ENCODE results near the gene ELFN1. TPM values are rescaled to one million over a fixed set of nuclear protein-coding genes. Genes with fewer than 3 reads are reported as not detected.
"Not testable (repeated sequence)": the region's sequence is repeated elsewhere in the genome, so short reads cannot be mapped to it uniquely, and the experiment has no call there.

The ELFN1 gene
- polyA plus RNA-seq, 4 donors = 10.8 to 17.3 (median 11.6) TPM

DNA sequence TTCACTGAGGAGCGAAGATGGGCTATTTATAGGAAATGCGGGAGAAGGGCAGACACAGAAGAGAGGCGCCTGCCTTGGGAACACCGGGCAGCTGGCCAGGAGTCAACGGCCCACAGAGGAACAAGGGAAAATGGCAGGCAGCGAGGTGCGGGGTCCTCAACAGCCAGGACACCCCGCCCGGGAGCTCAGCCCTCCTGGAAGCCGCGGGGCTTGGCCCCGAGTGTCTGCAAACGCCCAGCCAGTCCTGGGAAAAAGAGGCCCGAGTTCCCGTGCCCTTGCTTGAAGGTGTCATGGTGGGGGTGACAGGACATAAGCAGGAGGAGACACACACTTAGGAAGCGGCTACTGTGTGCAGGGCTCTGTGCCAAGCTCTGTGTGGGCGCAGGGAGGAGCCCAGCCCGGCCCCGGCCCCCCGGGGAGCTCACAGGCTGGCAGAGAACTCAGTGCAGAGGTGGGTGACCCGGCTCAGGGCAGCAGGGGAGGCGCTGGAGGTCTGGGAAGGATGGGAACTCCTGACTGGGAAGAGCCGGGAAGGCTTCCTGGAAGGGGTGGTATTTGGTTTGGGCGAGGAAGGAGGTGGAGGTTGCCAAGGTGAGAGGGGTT lies 79.9 kb downstream of the ELFN1 start:
- no peak for DNase-seq (ENCODE audit: low read depth in 4 of 4, low spot score in 3 of 4)

DNA sequence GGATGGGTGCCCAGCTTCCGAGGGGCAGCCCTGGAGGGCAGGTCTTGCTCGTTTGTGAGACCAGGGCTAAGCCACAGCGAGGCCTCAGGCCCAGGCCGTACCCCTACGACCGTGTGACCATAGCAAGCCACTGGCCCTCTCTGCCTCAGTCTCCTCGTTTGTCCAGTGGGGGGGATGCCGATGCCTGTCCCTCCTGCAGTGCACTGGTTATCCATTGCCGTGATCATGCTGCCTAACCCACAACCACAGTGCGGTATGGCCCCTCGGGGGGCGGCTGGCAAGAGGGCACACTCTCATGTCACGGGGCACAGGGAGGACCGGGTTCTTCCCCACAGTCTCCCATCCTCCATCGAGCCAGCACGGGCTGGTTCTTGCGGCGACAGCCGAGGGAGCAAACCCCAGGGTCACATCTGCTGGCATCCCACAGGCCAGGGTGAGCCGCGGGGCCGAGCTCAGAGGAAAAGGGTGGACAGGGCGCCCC lies 80.5 kb downstream of the ELFN1 start:
- DNase-seq (ENCODE audit: low read depth in 4 of 4, low spot score in 3 of 4) = no peak

DNA sequence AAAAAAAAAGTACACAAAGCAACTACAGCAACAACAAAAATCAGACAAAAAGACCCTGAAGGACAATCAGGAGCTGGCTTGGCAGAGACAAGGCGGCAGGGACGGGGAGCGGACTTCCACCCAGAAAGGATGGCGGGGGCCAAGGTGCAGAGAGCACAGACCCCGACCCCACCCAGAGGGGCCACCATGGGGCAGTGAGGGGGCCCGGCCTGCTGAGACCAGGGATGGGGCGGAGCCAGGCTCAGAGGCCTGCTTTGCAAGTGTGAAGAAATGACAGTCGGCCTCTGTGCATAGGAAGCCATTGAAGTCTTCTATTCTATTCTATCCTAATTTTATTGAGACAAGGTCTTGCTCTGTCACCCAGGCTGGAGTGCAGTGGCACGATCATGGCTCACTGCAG lies 82.0 kb downstream of the ELFN1 start:
- DNase-seq (ENCODE audit: low read depth in 4 of 4, low spot score in 3 of 4) = no peak

DNA sequence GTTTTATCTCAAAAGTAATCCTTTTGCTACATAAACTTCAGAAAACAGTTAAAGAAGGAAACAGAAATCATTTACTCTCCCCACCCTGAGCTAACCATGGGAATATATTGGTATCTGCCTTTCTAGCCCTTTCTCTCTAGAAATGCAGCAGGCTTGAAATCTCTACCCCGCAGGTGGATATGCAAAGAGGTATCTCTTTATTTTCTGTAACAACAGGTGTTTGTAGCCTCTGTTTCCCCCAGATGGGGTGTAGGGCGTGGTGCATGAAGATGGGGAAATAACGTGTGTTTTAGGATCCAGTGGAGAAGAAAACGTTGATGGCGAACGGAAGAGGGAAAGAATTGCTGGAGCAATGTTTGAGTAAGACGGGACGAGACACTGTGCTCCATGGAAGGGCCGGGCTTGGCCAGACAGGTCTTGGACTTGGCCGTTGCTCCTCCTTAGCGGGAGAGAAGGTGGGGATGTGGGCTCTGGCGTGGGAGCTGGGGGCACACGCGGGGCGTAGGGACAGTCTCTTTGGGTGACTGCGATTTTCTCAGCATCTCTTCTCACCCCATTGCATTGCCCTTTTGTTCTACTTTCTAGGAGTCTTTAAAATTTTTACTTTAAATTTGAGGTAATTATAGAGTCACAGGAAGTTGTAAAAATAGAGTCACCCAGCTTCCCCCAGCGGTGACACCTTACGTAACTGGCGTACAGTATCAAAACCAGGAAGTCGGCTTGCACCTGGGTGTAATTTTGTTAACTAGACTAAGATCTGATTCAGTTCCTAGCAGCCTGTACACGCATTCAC lies 82.9 kb downstream of the ELFN1 start:
- no peak for DNase-seq (ENCODE audit: low read depth in 4 of 4, low spot score in 3 of 4)

DNA sequence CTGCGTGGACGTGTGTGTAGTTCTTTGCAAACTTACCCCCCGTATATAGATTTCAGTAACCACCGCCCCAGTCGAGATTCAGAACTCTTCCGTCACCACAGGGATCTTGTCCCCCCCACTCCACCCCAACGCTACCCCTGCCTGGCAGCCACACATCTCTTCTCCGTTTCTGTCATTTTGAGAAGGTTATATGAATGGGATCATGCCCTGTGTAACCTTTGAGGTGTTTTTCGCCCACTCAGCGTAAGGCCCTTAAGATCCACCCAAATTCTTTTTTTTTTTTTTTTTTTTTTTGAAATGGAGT lies 83.4 kb downstream of the ELFN1 start:
- no peak for DNase-seq (ENCODE audit: low read depth in 4 of 4, low spot score in 3 of 4)

DNA sequence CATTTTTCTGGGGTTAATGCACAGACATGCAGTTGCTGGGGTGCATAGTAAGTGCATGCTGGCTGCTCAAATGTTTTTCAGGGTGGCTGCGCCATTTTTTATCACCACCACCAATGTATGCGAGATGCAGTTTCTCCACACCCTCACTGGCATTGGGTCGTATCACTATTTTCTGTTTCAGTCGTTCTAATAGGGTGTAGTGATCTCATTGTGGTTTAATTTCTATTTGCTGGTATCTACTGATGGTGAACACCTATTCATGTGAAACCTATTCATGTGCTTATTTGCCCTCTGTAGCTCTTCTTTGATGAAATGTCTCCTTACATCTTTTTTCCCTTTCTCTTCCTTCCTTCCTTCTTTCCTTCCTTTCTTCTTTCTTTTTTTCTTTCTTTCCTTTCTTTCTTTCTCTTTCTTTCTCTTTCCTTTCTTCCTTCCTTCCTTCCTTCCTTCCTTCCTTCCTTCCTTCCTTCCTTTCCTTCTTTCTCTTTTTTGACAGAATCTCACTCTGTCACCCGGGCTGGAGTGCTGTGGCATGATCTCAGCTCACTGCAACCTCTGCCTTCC lies 84.3 kb downstream of the ELFN1 start:
- no peak for DNase-seq (ENCODE audit: low read depth in 4 of 4, low spot score in 3 of 4)

DNA sequence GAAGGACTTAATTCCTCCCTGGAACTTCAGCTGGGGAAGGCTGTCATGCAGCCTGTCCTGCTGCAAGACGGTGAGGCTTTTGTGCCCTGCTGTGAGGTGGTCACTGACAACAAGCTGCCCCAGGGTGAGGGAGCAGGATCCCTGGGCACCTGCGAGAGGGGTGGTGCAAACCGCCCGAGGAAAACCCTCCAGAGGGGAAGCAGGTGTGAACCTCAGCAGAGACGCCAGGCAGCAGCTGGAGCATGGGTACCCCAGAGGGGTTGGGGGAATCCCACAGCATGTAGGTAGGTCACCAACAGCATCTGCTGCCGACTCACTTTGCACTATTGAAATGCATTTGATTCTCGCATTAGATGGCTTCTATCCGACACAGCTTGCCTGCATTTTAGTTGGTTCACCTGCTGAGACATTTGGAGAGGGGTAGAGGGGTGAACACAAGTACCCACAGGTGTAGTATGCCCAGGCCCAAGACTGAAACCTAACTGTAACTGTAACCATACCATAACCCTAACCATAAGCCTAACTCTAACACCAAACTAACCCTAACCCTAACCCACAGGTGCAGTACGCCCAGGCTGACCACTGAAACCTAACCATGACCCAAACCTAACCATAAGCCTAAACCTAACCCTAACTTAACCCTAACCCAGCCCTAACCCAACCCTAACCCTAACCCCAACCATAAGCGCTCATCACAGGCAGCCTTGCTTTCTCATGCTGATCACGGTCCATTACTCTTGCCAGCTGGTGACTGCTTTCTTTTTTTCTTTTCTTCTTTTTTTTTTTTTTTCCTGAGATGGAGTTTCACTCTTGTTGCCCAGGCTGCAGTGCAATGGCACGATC lies 85.9 kb downstream of the ELFN1 start:
- DNase-seq (ENCODE audit: low read depth in 4 of 4, low spot score in 3 of 4) = no peak

DNA sequence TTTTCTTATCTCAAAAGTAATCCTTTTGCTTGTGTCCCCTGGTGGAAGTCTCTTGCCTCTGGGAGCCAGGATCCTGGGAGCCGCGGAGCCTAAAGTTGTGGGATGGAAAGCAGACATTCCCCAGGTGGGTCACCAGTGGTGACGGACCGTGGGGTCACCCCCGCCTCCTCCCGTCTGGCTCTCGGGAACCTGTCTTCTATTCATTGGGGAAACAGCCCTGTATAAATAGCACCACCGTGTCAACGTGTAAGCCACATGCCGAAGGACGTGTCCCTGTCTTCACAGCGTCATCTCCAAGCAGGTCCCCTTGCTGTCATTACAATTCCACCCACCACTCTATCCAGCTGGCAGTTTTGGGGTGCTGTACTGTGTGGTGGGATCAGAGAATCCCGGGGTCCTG lies 87.5 kb downstream of the ELFN1 start:
- no peak for DNase-seq (ENCODE audit: low read depth in 4 of 4, low spot score in 3 of 4)

DNA sequence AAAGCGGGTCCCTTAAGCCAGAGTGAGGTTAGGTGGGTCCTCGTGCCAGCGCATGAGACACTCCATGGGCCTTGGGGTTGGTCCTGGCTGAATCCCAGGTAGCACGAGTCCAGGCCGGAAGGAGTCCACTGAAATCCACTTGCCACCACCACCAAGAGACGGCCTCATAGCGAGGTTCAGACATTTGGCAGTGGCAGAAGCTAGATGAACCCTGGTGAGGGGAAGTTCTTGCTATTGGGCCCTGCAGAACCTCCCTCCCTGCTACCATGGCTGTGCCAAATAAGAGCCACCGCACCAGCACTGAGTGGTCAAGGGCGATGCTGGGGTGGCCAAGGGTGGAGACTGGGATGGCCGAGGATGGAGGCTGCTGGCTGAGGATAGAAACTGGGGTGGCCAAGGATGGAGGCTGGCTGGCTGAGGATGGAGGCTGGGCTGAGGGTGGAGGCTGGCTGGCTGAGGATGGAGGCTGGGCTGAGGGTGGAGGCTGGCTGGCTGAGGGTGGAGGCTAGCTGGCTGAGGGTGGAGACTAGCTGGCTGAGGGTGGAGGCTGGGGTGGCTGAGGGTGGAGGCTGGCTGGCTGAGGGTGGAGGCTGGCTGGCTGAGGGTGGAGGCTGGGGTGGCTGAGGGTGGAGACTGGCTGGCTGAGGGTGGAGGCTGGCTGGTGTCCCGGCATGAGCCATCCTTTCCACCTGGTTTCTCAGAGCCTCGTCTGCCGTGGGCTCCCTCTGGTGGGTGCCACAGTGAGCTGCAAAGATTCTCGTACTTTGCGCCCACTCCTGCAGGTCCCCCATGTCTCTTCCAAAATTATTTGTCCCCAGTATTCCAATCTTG lies 88.2 kb downstream of the ELFN1 start:
- no peak for DNase-seq (ENCODE audit: low read depth in 4 of 4, low spot score in 3 of 4)

DNA sequence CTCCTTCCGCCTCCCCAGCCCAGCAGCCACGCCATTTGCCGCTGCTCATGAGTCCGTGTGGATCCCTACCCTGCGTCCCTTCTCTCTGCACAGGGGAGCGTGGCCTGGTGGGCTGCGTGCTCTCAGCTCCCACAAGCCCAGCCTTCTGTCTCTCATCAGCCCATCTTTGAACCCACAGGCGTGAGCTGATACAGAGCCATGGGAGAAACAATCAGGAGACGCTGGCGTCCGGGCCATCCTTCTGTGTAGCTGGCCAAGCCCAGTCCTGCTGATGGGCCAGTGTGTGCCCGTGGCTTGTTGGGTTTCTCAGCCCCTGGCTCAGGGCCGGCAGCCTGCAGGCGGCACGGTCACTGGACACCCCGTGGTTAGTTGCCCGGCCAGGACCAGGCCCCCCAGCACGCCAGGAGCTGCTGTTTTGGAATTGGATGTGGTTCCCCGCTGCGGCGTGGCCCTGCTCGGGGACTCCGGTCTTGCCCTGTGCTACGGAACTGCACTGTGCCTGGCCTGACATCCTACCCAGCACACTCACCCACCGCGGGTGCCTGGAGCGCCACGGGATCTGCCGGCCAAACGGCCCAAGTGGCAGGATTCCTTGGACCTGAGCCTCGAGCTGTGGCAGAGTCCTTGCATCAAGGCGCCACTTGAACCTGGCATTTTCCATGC lies 88.9 kb downstream of the ELFN1 start:
- DNase-seq (ENCODE audit: low read depth in 4 of 4, low spot score in 3 of 4) = no peak

DNA sequence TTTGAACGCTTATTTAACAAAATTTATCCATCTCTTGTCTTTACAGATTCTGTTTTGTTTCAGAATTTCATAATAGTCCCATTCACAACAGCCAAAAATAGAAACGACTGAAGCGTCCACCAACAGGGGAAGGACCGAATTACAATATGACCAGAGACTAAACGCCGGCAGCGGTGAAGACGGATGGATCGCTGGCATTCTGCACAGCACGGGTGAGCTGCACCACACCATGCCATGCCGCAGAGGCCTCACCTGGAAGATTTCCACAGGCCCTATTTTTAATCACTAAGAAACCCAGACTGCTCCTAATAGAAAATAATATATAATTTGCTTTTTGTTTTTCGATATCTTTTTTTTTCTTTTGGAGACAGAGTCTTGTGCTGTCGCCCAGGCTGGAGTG lies 91.0 kb downstream of the ELFN1 start:
- DNase-seq (ENCODE audit: low read depth in 4 of 4, low spot score in 3 of 4) = no peak

DNA sequence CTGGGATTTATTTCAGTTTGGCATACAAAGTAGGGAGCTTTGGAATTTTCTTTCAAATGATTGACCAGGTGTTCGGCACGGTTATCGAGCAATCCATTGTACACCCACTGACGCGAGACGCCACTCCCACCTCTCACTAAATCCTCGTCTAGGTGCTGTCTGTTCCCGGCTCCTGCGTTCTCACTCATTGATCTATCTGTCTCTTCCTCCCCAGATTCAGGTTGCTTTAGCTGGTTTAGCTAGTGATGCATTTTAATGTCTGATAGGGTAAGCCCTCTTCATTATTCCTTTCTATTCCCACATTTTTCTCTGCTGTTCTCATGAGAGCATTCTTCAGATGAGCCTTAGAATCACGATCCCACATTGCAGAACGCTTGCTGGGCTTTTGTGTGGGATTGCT lies 91.7 kb downstream of the ELFN1 start:
- no peak for DNase-seq (ENCODE audit: low read depth in 4 of 4, low spot score in 3 of 4)

DNA sequence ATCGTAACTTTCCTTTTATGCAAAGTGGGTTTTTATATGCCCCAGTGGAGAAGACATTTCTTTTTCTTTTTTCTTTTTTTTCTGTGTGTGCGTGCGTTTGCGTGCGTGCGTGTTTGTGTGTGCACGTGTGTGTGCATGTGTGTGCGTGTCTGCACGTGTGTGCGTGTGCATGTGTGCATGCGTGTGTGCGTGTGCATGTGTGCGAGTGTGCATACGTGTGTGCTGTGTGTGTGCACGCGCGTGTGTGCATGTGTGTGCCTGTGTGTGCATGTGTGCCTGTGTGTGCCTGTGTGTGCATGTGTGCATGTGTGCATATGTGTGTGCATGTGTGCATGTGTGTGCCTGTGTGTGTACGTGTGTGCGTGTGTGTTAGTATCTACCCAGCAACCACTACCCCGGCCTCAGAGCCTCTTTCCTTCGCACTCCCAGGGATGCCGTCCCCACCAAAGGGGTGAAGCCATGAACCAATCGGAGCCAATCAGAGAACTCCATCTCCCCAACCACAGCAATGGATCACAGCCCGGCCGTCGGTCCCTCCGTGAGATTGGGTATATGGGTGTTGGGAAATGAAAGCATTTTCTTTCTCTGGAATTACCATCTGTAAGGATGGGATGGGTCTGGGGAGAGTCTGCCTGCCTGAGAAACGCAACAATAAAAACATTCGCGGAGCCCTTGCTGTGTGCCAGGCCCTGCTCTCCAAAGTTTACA lies 92.3 kb downstream of the ELFN1 start:
- no peak for DNase-seq (ENCODE audit: low read depth in 4 of 4, low spot score in 3 of 4)

DNA sequence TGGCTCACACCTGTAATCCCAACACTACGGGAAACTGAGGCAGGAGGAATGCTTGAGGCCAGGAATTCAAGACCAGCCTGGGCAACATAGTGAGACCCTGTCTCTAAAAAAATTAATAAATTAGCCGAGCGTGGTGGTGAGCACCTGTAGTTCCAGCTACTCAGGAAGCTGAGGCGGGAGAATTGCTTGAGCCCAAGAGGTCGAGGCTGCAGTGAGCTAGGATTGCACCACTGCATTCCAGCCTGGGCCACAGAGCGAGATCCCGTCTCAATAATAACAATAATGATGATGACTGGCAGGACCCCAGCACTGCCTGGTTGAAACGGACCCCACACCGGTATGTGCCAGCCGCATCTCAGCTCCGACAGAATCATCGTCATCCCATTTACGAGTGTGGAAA lies 93.0 kb downstream of the ELFN1 start:
- no peak for DNase-seq (ENCODE audit: low read depth in 4 of 4, low spot score in 3 of 4)

DNA sequence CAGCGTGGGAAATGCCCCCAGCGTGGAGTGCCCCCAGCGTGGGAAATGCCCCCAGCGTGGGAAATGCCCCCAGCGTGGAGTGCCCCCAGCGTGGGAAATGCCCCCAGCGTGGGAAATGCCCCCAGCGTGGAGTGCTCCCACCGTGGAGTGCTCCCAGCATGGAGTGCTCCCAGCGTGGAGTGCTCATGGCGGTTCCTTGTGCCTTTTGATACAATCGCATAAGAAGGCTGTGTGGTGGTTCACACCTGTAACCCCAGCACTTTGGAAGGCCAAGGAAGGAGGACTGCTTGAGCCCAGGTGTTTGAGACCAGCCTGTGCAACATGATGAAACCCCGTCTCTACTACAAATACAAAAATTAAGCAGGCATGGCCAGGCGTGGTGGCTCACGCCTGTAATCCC lies 93.8 kb downstream of the ELFN1 start:
- DNase-seq (ENCODE audit: low read depth in 4 of 4, low spot score in 3 of 4) = not testable (repeated sequence)

DNA sequence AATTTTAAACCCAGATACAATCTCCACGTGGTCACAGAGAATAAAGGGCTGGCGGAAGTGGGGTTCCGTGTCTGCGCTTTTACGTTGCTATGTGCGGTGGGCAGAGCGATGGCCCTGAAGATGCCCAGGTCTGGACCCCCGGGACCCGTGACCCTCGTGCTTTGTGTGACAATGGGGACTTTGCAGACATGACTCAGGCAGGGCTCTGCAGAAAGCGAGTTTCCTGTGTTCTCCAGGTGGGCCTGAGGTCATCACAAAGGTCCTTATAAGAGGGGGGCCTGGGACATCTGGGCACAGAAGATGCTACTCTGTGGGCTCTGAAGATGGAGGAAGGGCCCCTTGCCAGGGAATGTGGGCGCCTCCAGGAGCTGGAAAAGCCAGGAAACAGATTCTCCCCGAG lies 95.3 kb downstream of the ELFN1 start:
- no peak for DNase-seq (ENCODE audit: low read depth in 4 of 4, low spot score in 3 of 4)

DNA sequence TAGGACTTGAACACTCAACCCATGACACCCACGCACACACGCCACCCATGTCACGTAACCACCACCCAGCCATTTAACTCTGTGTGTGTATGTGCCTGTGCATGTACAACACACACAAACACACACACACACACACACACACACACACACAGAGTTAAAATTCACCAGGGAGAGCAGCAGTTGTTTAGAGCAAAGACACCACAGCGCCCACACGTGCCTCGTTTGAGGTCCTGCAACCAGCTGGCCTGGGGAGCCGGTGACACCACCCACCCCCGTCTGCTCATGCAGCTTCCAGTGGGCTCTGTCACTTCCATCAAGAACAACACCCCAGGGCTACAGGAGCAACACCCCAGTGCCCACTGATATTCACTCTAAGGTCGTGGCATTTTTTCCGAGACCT lies 97.4 kb downstream of the ELFN1 start:
- DNase-seq (ENCODE audit: low read depth in 4 of 4, low spot score in 3 of 4) = no peak

DNA sequence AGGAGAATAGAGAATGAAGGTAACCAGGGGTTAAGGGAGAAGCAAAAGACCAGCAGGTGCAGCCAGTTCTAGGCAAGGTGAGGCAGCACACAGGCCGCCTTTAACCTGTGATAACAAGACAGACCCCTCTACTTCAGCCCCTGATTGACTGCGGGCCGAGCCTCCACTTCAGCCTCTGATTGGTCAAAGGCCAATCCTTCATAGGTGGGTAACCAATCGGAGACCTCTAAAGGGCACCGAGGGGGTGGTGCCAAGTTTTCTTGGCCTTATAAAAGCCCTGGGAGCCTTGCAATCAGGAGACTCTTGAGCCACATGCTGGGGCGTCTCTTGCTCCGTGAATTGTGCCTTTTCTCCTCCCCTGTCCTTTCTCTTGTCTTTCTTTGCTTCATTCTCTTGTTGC lies 98.8 kb downstream of the ELFN1 start:
- no peak for DNase-seq (ENCODE audit: low read depth in 4 of 4, low spot score in 3 of 4)
